GM21515 (cell line): ENCODE results near the gene TNFSF9.
"Not testable (repeated sequence)": the region's sequence is repeated elsewhere in the genome, so short reads cannot be mapped to it uniquely, and the experiment has no call there.

Source experiments
- ATAC-seq: cut with Tn5 transposase; IDR thresholded peaks from one replicate; pipeline ENCODE4 v1.9.1; 2021; ENCODE audit not compliant: unreplicated experiment

Gene TNFSF9

DNA sequence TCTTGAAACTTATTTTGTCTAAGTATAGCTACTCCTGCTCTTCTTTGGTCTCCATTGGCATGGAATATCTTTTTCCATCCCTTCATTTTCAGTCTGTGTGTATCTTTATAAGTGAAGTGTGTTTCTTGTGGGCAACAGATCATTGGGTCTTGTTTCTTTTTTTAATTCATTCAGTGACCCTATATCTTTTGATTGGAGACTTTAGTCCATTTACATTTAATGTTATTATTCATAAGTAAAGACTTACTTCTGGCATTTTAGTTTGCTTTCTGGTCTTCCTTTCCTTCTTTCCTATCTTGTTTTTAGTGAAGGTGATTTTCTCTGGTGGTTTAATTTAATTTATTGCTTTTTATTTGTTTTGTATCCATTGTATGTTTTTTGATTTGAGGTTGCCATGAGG lies 40.3 kb downstream of the TNFSF9 start:
- no peak for ATAC-seq

- ATAC-seq, result no peak
Measured at GRCh38 chr19:6572217-6572616, 41.4 kb downstream of the TNFSF9 start.

- ATAC-seq, result no peak
Measured at GRCh38 chr19:6573350-6573749, 42.5 kb downstream of the TNFSF9 start.

GRCh38 chr19:6576869-6577475 lies 46.1 kb downstream of the TNFSF9 start:
- ATAC-seq, result no peak

- ATAC-seq, result peak; percentile 70
Measured at GRCh38 chr19:6577476-6578125, 46.8 kb downstream of the TNFSF9 start.

DNA sequence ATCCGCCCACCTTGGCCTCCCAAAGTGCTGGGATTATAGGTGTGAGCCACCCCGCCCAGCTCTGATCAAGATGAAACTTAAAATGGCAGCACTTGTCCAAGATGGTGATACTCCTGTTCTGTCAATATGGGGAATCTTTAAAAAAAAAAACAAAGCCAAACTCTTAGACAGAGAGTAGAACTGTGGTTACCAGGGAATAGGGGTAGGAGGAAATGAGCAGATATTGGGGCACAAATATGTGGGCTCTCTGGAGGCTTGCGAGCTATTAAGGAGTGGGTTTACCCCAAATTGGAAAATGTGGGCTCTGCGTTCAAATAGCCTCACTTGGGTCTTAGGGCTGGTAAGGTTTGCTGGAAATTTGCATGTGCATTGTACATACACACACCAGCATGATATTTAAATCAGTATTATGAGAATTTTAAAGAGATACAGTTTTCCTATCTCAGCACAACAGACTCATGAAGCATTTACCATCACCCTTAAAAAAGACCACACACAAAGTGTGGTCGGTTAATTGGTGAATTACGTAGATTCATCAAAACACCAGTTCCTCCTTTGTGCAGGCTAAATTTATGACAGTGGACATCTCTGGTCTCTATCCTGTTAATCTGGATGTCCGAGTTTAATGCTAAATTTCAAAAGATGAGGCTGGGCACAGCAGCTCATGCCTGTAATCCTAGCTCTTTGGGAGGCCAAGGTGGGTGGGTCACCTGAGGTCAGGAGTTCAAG lies 48.8 kb downstream of the TNFSF9 start:
- ATAC-seq, result no peak

GRCh38 chr19:6580313-6580712 lies 49.5 kb downstream of the TNFSF9 start:
- no peak for ATAC-seq

DNA sequence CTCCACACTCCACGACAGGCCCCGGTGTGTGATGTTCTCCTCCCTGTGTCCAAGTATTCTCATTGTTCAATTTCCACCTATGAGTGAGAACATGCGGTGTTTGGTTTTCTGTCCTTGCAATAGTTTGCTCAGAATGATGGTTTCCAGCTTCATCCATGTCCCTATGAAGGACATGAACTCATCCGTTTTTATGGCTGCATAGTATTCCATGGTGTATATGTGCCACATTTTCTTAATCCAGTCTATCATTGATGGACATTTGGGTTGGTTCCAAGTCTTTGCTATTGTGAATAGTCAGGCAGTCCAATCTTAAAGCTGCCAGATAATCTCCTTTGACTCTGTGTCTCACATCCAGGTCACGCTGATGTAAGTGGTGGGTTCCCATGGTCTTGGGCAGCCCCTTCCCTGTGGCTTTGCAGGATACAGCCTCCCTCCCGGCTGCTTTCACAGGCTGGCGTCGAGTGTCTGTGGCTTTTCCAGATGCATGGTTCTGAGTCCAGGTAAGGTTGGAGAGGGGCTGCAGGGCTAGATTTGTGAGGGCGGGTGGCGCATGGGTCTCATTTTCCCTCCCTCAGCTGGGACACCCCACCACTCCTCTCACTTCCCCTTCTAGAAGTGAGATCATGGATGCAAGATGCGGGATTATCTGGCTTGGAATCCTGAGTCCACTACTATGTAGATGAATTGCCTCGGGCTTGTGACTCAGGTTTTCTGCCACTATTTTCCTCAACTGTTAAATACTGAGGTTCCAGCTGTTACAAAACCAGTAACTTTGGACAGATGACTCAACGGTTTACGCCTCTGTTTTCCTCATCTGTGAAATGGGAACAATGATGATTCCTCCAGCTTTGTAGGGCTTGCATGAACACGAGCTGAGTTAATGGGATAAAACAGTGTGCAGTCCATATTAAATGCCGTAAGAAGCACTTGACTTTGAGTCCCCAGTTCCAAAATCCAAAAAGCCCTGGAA lies 52.0 kb downstream of the TNFSF9 start:
- not testable (repeated sequence) for ATAC-seq
